GM19193 (cell line): ENCODE measurements around the gene DPEP1.

Experiments used
- POLR2A ChIP-seq: IDR thresholded peaks from 4 replicates; pipeline ENCODE4 v1.6.1; 2011; ENCODE audit not compliant: insufficient read depth, insufficient read length; ENCODE audit errors: extremely low read depth

The DPEP1 gene

GRCh38 chr16:89672177-89672941 lies 58.9 kb downstream of the DPEP1 start:
- TF ChIP-seq POLR2A: no peak

DNA sequence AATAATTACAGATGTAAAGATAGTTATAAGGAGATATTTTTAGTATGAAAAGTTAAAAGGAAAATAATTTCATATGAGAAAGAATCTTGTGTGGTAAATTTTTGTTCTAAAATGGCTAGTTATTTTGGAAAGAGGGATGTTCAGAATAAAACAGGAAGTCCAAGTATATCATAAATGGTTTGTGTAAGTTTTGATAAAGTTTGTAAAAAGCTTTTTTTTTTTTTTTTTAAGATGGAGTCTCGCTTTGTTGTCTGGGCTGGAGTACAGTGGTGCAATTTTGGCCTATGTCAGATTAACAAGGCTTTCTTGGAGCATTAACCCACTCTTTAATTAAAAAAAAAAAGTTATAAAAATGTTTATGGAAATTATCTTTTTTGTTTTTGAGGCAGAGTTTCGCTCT lies 64.8 kb downstream of the DPEP1 start:
- TF ChIP-seq POLR2A: no peak

DNA sequence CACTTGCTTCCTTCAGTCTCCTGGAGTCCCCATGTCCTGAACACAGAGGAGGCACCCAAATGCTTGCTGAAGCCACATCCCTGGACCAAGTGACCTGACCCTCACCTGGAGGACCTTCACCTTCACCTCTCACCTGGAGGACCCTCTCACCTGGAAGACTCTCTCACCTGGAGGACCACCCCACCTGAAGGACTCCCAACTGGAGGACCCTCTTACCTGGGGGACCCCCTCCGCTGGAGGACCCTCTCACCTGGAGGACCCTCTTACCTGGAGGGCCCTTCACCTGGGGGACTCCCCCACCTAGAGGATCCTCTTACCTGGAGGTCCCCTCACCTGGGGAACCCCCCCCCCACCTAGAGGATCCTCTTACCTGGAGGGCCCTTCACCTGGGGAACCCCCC lies 72.5 kb downstream of the DPEP1 start:
- TF ChIP-seq POLR2A: no peak

DNA sequence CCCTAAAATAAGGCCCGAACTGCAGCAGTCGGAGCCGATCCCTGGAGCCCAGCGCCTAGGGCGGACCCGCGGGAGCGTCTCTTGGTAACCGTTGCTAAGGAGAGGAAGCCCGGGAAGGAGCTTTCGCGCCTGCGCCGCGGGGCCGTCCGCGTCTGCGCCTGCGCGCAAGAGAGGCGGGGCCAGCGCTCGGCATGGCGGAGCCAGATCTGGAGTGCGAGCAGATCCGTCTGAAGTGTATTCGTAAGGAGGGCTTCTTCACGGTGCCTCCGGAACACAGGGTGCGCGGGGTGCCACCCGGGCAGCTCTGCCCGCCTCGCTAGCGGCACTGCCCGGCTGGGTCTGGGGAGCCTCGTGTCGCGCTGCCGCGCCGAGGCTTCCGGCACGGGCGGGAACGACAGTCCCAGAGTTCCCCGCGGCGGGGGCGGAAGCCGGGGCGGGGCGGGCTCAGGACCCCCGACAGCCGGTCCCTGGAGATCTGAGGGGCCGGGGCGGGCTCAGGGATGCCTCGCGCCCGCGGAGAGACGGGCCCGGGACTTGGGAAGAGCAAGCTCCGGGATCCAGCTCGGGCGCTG lies 73.2 kb downstream of the DPEP1 start, which contains the start of gene CDK10:
CDK10 (plus strand) TSS at position 170 of the 572 bp plus-strand sequence; CDS start at position 192, 22 bp downstream.
- TF ChIP-seq POLR2A: peak; percentile 95

- no peak for TF ChIP-seq POLR2A
These were observed 73.9 kb downstream of the DPEP1 start for GRCh38 chr16:89687092-89687940.
